Osteoblast (primary cell): ENCODE data around the gene NUMB. TPM values are rescaled to one million over a fixed set of nuclear protein-coding genes. Genes with fewer than 3 reads are reported as not detected.
A peak's percentile ranks its signal among the peaks of the same experiment; 100 is the strongest.

ENCODE experiments used
- DNase-seq: peaks from one replicate; pipeline ENCODE4 v3.0.0; 2011; ENCODE audit warnings: low spot score, mixed read lengths; ENCODE audit not compliant: insufficient read length; ENCODE audit errors: missing footprints
- H2AFZ ChIP-seq: 2 replicates; pipeline ENCODE4 v1.6.0; 2011; ENCODE audit warnings: mild to moderate bottlenecking, low read length
- H3K27ac ChIP-seq: 2 replicates; pipeline ENCODE4 v1.5.1; 2011; ENCODE audit warnings: mild to moderate bottlenecking, low read depth, low read length, moderate library complexity
- H3K27me3 ChIP-seq: 2 replicates; pipeline ENCODE4 v1.6.0; 2012; ENCODE audit warnings: mild to moderate bottlenecking, control low read depth, inconsistent platforms, low read length, moderate library complexity; ENCODE audit not compliant: insufficient read depth
- H3K36me3 ChIP-seq: 2 replicates; pipeline ENCODE4 v1.5.1; 2011; ENCODE audit warnings: mild to moderate bottlenecking, low read length, control low read depth, moderate library complexity; ENCODE audit not compliant: insufficient read depth
- H3K4me1 ChIP-seq: 2 replicates; pipeline ENCODE4 v1.5.1; 2011; ENCODE audit warnings: mild to moderate bottlenecking, low read length, control low read depth, moderate library complexity; ENCODE audit not compliant: insufficient read depth
- H3K4me2 ChIP-seq: 2 replicates; pipeline ENCODE4 v1.6.0; 2011; ENCODE audit warnings: mild to moderate bottlenecking, low read length; ENCODE audit not compliant: insufficient read depth
- H3K4me3 ChIP-seq: fragments of 200-600 bp; sonication (generic); 3 replicates; pipeline ENCODE4 v1.5.1; 2012; ENCODE audit warnings: mild to moderate bottlenecking, low read length, inconsistent platforms; ENCODE audit not compliant: insufficient read depth
- H3K79me2 ChIP-seq: 2 replicates; pipeline ENCODE4 v1.6.0; 2012; ENCODE audit warnings: mild to moderate bottlenecking, low read length, control low read depth, inconsistent platforms; ENCODE audit not compliant: insufficient read depth
- H3K9me3 ChIP-seq: 2 replicates; pipeline ENCODE4 v1.5.1; 2011; ENCODE audit warnings: low read depth, low read length, control low read depth
- H4K20me1 ChIP-seq: 2 replicates; pipeline ENCODE4 v1.6.0; 2012; ENCODE audit warnings: mild to moderate bottlenecking, low read length, control low read depth; ENCODE audit not compliant: insufficient read depth
- CTCF ChIP-seq: IDR thresholded peaks from 2 replicates; pipeline ENCODE4 v1.5.1; 2011; ENCODE audit warnings: mild to moderate bottlenecking, low read depth, low read length, moderate library complexity; ENCODE audit errors: extremely low read depth
- total RNA-seq: library from RNA; depleted of rRNA; stranded (reverse); fragments of >200 nt; gene quantifications from 2 replicates; pipeline ENCODE4 v1.2.3, GENCODE V29; 2012

Gene NUMB
- total RNA-seq, 1 donor = 52.5 TPM

GRCh38 chr14:73273799-73274198, 184.5 kb downstream of the NUMB start:
- no peak for DNase-seq

GRCh38 chr14:73272393-73272792, 186.0 kb downstream of the NUMB start:
- TF ChIP-seq CTCF = no peak
- H3K27me3 ChIP-seq = no peaks in the 10 kb centered on the region
- H3K4me3 ChIP-seq = no peak overlapping the region
- no peak overlapping the region for H3K4me2 ChIP-seq
- peaks cover 40% of the 10 kb centered on the region for H3K36me3 ChIP-seq
- no peak overlapping the region for H3K27ac ChIP-seq
- H4K20me1 ChIP-seq = no peaks in the 10 kb centered on the region
- H3K4me1 ChIP-seq = peaks cover 9% of the 10 kb centered on the region
- H3K9me3 ChIP-seq = no peaks in the 10 kb centered on the region
- no peak overlapping the region for H2AFZ ChIP-seq
- no peak for DNase-seq
- H3K79me2 ChIP-seq = no peaks in the 10 kb centered on the region

More at GRCh38 chr14:73273799-73274198, 184.5 kb downstream of the NUMB start:
- H3K36me3 ChIP-seq = peaks cover 46% of the 10 kb centered on the region
- no peak overlapping the region for H2AFZ ChIP-seq
- H3K27ac ChIP-seq = no peak overlapping the region
- no peaks in the 10 kb centered on the region for H3K27me3 ChIP-seq
- peaks cover 9% of the 10 kb centered on the region for H3K4me1 ChIP-seq
- no peaks in the 10 kb centered on the region for H3K9me3 ChIP-seq
- no peaks in the 10 kb centered on the region for H4K20me1 ChIP-seq
- TF ChIP-seq CTCF = no peak
- no peak overlapping the region for H3K4me2 ChIP-seq
- no peaks in the 10 kb centered on the region for H3K79me2 ChIP-seq
- H3K4me3 ChIP-seq = no peak overlapping the region

GRCh38 chr14:73269729-73270531, 188.4 kb downstream of the NUMB start:
- Histone ChIP-seq H3K27me3 (no peaks in the 10 kb centered on the region), H3K4me3 (peak overlapping the region; percentile 70), H3K9me3 (no peaks in the 10 kb centered on the region), H3K4me1 (peaks cover 9% of the 10 kb centered on the region), H2AFZ (peak overlapping the region; percentile 14), H3K79me2 (no peaks in the 10 kb centered on the region), H3K27ac (peak overlapping the region; percentile 39), H3K36me3 (peaks cover 16% of the 10 kb centered on the region), H3K4me2 (peak overlapping the region; percentile 88), H4K20me1 (no peaks in the 10 kb centered on the region)
- TF ChIP-seq CTCF = no peak
- DNase-seq = peak; percentile 93

- H3K27ac ChIP-seq = no peak overlapping the region
- no peak for DNase-seq
- H3K79me2 ChIP-seq = no peaks in the 10 kb centered on the region
Observed at GRCh38 chr14:73267474-73267873, 190.9 kb downstream of the NUMB start.

More at GRCh38 chr14:73267474-73267873, 190.9 kb downstream of the NUMB start:
- no peaks in the 10 kb centered on the region for H4K20me1 ChIP-seq
- H3K27me3 ChIP-seq = no peaks in the 10 kb centered on the region
- H2AFZ ChIP-seq = no peak overlapping the region
- H3K4me3 ChIP-seq = no peak overlapping the region
- peaks cover 9% of the 10 kb centered on the region for H3K4me1 ChIP-seq
- TF ChIP-seq CTCF = no peak
- no peaks in the 10 kb centered on the region for H3K9me3 ChIP-seq
- no peaks in the 10 kb centered on the region for H3K36me3 ChIP-seq
- no peak overlapping the region for H3K4me2 ChIP-seq
